H9 (cell line): ENCODE results near the gene BDH1. TPM values are rescaled to one million over a fixed set of nuclear protein-coding genes. Genes with fewer than 3 reads are reported as not detected.
A peak's percentile ranks its signal among the peaks of the same experiment; 100 is the strongest.

Source experiments
- DNase-seq: peaks from one replicate; pipeline ENCODE4 v3.0.0-alpha.2; 2017
- H2AFZ ChIP-seq: one replicate; pipeline ENCODE4 v1.6.1; 2013; ENCODE audit warnings: mild to moderate bottlenecking, low read length, control low read depth, moderate library complexity
- H2AK5ac ChIP-seq: 2 replicates; pipeline ENCODE4 v1.6.1; 2013; ENCODE audit warnings: low read length, control low read depth, mixed read lengths; ENCODE audit not compliant: insufficient read length
- H2BK120ac ChIP-seq: one replicate; pipeline ENCODE4 v1.6.1; 2013; ENCODE audit warnings: low read depth, mild to moderate bottlenecking, low read length, control low read depth, inconsistent platforms; ENCODE audit not compliant: poor library complexity, severe bottlenecking
- H2BK12ac ChIP-seq: 2 replicates; pipeline ENCODE4 v1.6.1; 2013; ENCODE audit warnings: low read length, control low read depth, mixed read lengths, low read depth; ENCODE audit not compliant: insufficient read length
- H2BK15ac ChIP-seq: 2 replicates; pipeline ENCODE4 v1.6.1; 2013; ENCODE audit warnings: low read depth, low read length, control low read depth
- H2BK20ac ChIP-seq: one replicate; pipeline ENCODE4 v1.6.1; 2013; ENCODE audit warnings: low read depth, mild to moderate bottlenecking, low read length, control low read depth, inconsistent platforms; ENCODE audit not compliant: poor library complexity, severe bottlenecking
- H2BK5ac ChIP-seq: 2 replicates; pipeline ENCODE4 v1.6.1; 2013; ENCODE audit warnings: low read length, control low read depth, mixed read lengths; ENCODE audit not compliant: insufficient read length
- H3K14ac ChIP-seq: 2 replicates; pipeline ENCODE4 v1.6.1; 2013; ENCODE audit warnings: low read length, control low read depth; ENCODE audit not compliant: insufficient read depth
- H3K18ac ChIP-seq: 2 replicates; pipeline ENCODE4 v1.6.1; 2013; ENCODE audit warnings: low read depth, mild to moderate bottlenecking, mixed read lengths, low read length, control low read depth; ENCODE audit not compliant: insufficient read length
- H3K23ac ChIP-seq: 2 replicates; pipeline ENCODE4 v1.6.1; 2013; ENCODE audit warnings: low read length, control low read depth, mixed read lengths, low read depth; ENCODE audit not compliant: insufficient read length
- H3K23me2 ChIP-seq: 2 replicates; pipeline ENCODE4 v1.6.1; 2013; ENCODE audit warnings: low read depth, mild to moderate bottlenecking, mixed read lengths, low read length, control low read depth; ENCODE audit not compliant: insufficient read length, poor library complexity, severe bottlenecking
- H3K27ac ChIP-seq: 2 replicates; pipeline ENCODE4 v1.5.1; 2013; ENCODE audit warnings: low read length, control low read depth, mixed read lengths, low read depth; ENCODE audit not compliant: insufficient read length
- H3K27me3 ChIP-seq: 2 replicates; pipeline ENCODE4 v1.6.1; 2013; ENCODE audit warnings: low read length, control low read depth, inconsistent platforms; ENCODE audit not compliant: insufficient read depth
- H3K4ac ChIP-seq: 2 replicates; pipeline ENCODE4 v1.6.1; 2013; ENCODE audit warnings: low read depth, mild to moderate bottlenecking, control low read depth, inconsistent platforms, low read length, moderate library complexity
- H3K4me1 ChIP-seq: 2 replicates; pipeline ENCODE4 v1.6.1; 2013; ENCODE audit warnings: low read length, control low read depth, inconsistent platforms; ENCODE audit not compliant: insufficient read depth
- H3K4me2 ChIP-seq: 2 replicates; pipeline ENCODE4 v1.6.1; 2013; ENCODE audit warnings: low read length, control low read depth, mixed read lengths; ENCODE audit not compliant: insufficient read length, insufficient read depth
- H3K56ac ChIP-seq: 2 replicates; pipeline ENCODE4 v1.6.1; 2013; ENCODE audit warnings: low read depth, mild to moderate bottlenecking, mixed read lengths, low read length, control low read depth; ENCODE audit not compliant: insufficient read length
- H3K79me1 ChIP-seq: 2 replicates; pipeline ENCODE4 v1.6.1; 2013; ENCODE audit warnings: low read depth, mild to moderate bottlenecking, moderate library complexity, low read length, control low read depth, inconsistent platforms; ENCODE audit not compliant: insufficient read depth, poor library complexity, severe bottlenecking
- H3K79me2 ChIP-seq: 2 replicates; pipeline ENCODE4 v1.6.1; 2013; ENCODE audit warnings: low read length, control low read depth, inconsistent platforms; ENCODE audit not compliant: insufficient read depth
- H3K9ac ChIP-seq: 2 replicates; pipeline ENCODE4 v1.6.1; 2013; ENCODE audit warnings: low read length, control low read depth, mixed read lengths; ENCODE audit not compliant: insufficient read length; ENCODE audit errors: extremely low read depth
- H3K9me3 ChIP-seq: one replicate; pipeline ENCODE4 v1.6.1; 2013; ENCODE audit warnings: low read depth, low read length, inconsistent platforms; ENCODE audit not compliant: control insufficient read depth
- H3T11ph ChIP-seq: one replicate; pipeline ENCODE4 v1.6.1; 2013; ENCODE audit warnings: mild to moderate bottlenecking, low read length, control low read depth, inconsistent platforms
- H4K20me1 ChIP-seq: one replicate; pipeline ENCODE4 v1.6.1; 2013; ENCODE audit not compliant: control insufficient read depth, insufficient read length, insufficient read depth
- H4K5ac ChIP-seq: 2 replicates; pipeline ENCODE4 v1.6.1; 2013; ENCODE audit warnings: low read depth, mild to moderate bottlenecking, mixed read lengths, low read length, control low read depth; ENCODE audit not compliant: insufficient read length
- H4K8ac ChIP-seq: replicated peaks from 2 replicates; pipeline ENCODE4 v1.6.1; 2013; ENCODE audit warnings: low read length, control low read depth, mixed read lengths, low read depth; ENCODE audit not compliant: insufficient read length
- H4K91ac ChIP-seq: 2 replicates; pipeline ENCODE4 v1.6.1; 2013; ENCODE audit warnings: low read depth, mild to moderate bottlenecking, moderate library complexity, mixed read lengths, low read length, control low read depth; ENCODE audit not compliant: insufficient read length
- H3K27ac Mint-ChIP-seq, 3 experiments: 2 replicates in 2 of 3; 3 replicates in 1 of 3; pipeline ENCODE4 v1.8.0; 2020 to 2021; ENCODE audit warnings: mixed read lengths in 3 of 3, mild to moderate bottlenecking in 1 of 3, moderate library complexity in 1 of 3
- H3K27me3 Mint-ChIP-seq: 2 replicates; pipeline ENCODE4 v1.8.0; 2021; ENCODE audit warnings: low read depth, mild to moderate bottlenecking, moderate library complexity, mixed read lengths
- H3K36me3 Mint-ChIP-seq, 3 experiments: 2 replicates in 2 of 3; 3 replicates in 1 of 3; pipeline ENCODE4 v1.8.0; 2020 to 2021; ENCODE audit warnings: low read depth in 3 of 3, mixed read lengths in 3 of 3; ENCODE audit not compliant: insufficient read depth in 1 of 3
- H3K4me1 Mint-ChIP-seq, 2 experiments: 2 replicates each; pipeline ENCODE4 v1.8.0; 2020; ENCODE audit warnings: mixed read lengths in 2 of 2
- H3K4me3 Mint-ChIP-seq, 2 experiments: 2 replicates in 1 of 2; 3 replicates in 1 of 2; pipeline ENCODE4 v1.8.0; 2020 to 2021; ENCODE audit warnings: mild to moderate bottlenecking in 2 of 2, mixed read lengths in 2 of 2, moderate library complexity in 1 of 2
- H3K9me3 Mint-ChIP-seq, 2 experiments: 2 replicates in 1 of 2; 3 replicates in 1 of 2; pipeline ENCODE4 v1.8.0; 2020; ENCODE audit warnings: mild to moderate bottlenecking in 2 of 2, mixed read lengths in 2 of 2, moderate library complexity in 1 of 2
- CTCF ChIP-seq: fragments of 200-600 bp; sonication (generic); conservative IDR thresholded peaks from 3 replicates; pipeline ENCODE4 v1.8.0; 2021; ENCODE audit warnings: antibody characterized with exemption, mild to moderate bottlenecking
- WGBS: extraction: QIAGEN DNeasy Blood & Tissue Kit; methylation state at CpG from one replicate; pipeline ENCODE4 v1.1.7; 2013; ENCODE audit warnings: missing lambda C conversion rate, low lambda C conversion rate, mixed read lengths; ENCODE audit not compliant: insufficient read length; ENCODE audit errors: extremely low coverage; 5-methylcytosine and 5-hydroxymethylcytosine counted together
- total RNA-seq: library from RNA; stranded (reverse); gene quantifications from 2 replicates; pipeline ENCODE4 v1.2.1, GENCODE V29; 2021

BDH1 gene
- total RNA-seq, 1 experiment from 2014 or later, result 23.8 TPM

- Histone ChIP-seq H4K8ac (no peak overlapping the region), H3K14ac (no peak overlapping the region; the same call in 1 of the 2 replicates), H2BK12ac (no peak overlapping the region), H3K79me2 (no peaks in the 10 kb centered on the region), H3K79me1 (no peaks in the 10 kb centered on the region), H2BK120ac (no peak overlapping the region), H3K27ac (no peak overlapping the region), H4K5ac (no peak overlapping the region), H3K4ac (no peak overlapping the region), H3K56ac (no peak overlapping the region), H3K23ac (no peak overlapping the region), H3K9ac (no peak overlapping the region), H4K20me1 (no peaks in the 10 kb centered on the region), H3K4me1 (no peaks in the 10 kb centered on the region), H3T11ph (no peak overlapping the region), H2BK15ac (no peak overlapping the region), H3K27me3 (no peaks in the 10 kb centered on the region), H3K4me2 (no peak overlapping the region), H2AFZ (no peak overlapping the region), H2BK5ac (no peak overlapping the region), H2BK20ac (no peak overlapping the region), H3K23me2 (peaks cover 7% of the 10 kb centered on the region), H4K91ac (no peak overlapping the region), H2AK5ac (no peak overlapping the region), H3K9me3 (no peaks in the 10 kb centered on the region), H3K18ac (no peak overlapping the region)
- Mint-ChIP-seq H3K4me1 (peaks cover 19 to 44% of the 10 kb centered on the region in 2 experiments), H3K27me3 (peaks cover 12% of the 10 kb centered on the region), H3K9me3 (no peaks in the 10 kb centered on the region), H3K36me3 (peaks cover 3 to 24% (median 12%) of the 10 kb centered on the region in 3 experiments; a peak in 6 of 7 replicates), H3K4me3 (no peak overlapping the region), H3K27ac (peak overlapping the region in 2 of 3 experiments; percentile 25 to 49; a peak in 2 of 7 replicates)
- DNase-seq, result no peak
- no CpG with 5 or more reads among the region's 19 CpGs for WGBS
- no peak for TF ChIP-seq CTCF
Observed at GRCh38 chr3:197512691-197513571, 42.8 kb downstream of the BDH1 start.
